ENCODE results near the gene CCL24. TPM values are rescaled to one million over a fixed set of nuclear protein-coding genes. Genes with fewer than 3 reads are reported as not detected.
A peak's percentile ranks its signal among the peaks of the same experiment; 100 is the strongest.
"Not testable (repeated sequence)": the region's sequence is repeated elsewhere in the genome, so short reads cannot be mapped to it uniquely, and the experiment has no call there.

CCL24 gene
- total RNA-seq, 1 experiment from 2014 or later: not detected

GRCh38 chr7:75780647-75781273, 32.8 kb downstream of the CCL24 start:
- peak overlapping the region; percentile 44; the same call in 1 of the 2 replicates for H3K4me3 ChIP-seq (ENCODE audit: insufficient read depth, low read depth, low read length)
- H3K36me3 ChIP-seq (replicated peaks; ENCODE audit: control insufficient read depth, insufficient read depth, low read length); H3K27me3 ChIP-seq (ENCODE audit: control insufficient read depth, insufficient read depth, low read length); DNase-seq: not testable (repeated sequence)

- peak overlapping the region; percentile 44; the same call in 1 of the 2 replicates for H3K4me3 ChIP-seq (ENCODE audit: insufficient read depth, low read depth, low read length)
- H3K27me3 ChIP-seq (ENCODE audit: control insufficient read depth, insufficient read depth, low read length); H3K36me3 ChIP-seq (replicated peaks; ENCODE audit: control insufficient read depth, insufficient read depth, low read length); DNase-seq: not testable (repeated sequence)
These were observed 34.1 kb downstream of the CCL24 start for GRCh38 chr7:75779516-75779915.

GRCh38 chr7:75779035-75779434, 34.6 kb downstream of the CCL24 start:
- not testable (repeated sequence) for H3K36me3 ChIP-seq (replicated peaks; ENCODE audit: control insufficient read depth, insufficient read depth, low read length); DNase-seq; H3K27me3 ChIP-seq (ENCODE audit: control insufficient read depth, insufficient read depth, low read length)
- H3K4me3 ChIP-seq (ENCODE audit: insufficient read depth, low read depth, low read length): peak overlapping the region; percentile 44; the same call in 1 of the 2 replicates

- no peaks in the 10 kb centered on the region for H3K27me3 ChIP-seq (ENCODE audit: control insufficient read depth, insufficient read depth, low read length)
These were observed 37.2 kb downstream of the CCL24 start for GRCh38 chr7:75776295-75776971.

GRCh38 chr7:75773958-75774357, 39.6 kb downstream of the CCL24 start:
- not testable (repeated sequence) for H3K4me3 ChIP-seq (ENCODE audit: insufficient read depth, low read depth, low read length); H3K36me3 ChIP-seq (replicated peaks; ENCODE audit: control insufficient read depth, insufficient read depth, low read length); DNase-seq; H3K27me3 ChIP-seq (ENCODE audit: control insufficient read depth, insufficient read depth, low read length)

More at GRCh38 chr7:75776295-75776971, 37.2 kb downstream of the CCL24 start:
- Histone ChIP-seq H3K4me3 (ENCODE audit: insufficient read depth, low read depth, low read length) (no peak overlapping the region), H3K36me3 (replicated peaks; ENCODE audit: control insufficient read depth, insufficient read depth, low read length) (no peaks in the 10 kb centered on the region)
- no peak for DNase-seq

- no peak for DNase-seq
- no peak within 1 kb of the TSS for H3K4me3 ChIP-seq (ENCODE audit: insufficient read depth, low read depth, low read length)
- no peaks in the 10 kb centered on the region for H3K27me3 ChIP-seq (ENCODE audit: control insufficient read depth, insufficient read depth, low read length)
- H3K36me3 ChIP-seq (replicated peaks; ENCODE audit: control insufficient read depth, insufficient read depth, low read length): no peaks in the 10 kb centered on the region
These were observed 41.2 kb downstream of the CCL24 start, which contains the start of gene CCL26 for GRCh38 chr7:75772081-75773077. CCL26 (minus strand) TSS chr7:75772211; CDS start chr7:75772176, 35 bp downstream.

GRCh38 chr7:75771224-75771623, 42.4 kb downstream of the CCL24 start:
- no peaks in the 10 kb centered on the region for H3K27me3 ChIP-seq (ENCODE audit: control insufficient read depth, insufficient read depth, low read length)
- H3K4me3 ChIP-seq (ENCODE audit: insufficient read depth, low read depth, low read length): no peak overlapping the region
- no peaks in the 10 kb centered on the region for H3K36me3 ChIP-seq (replicated peaks; ENCODE audit: control insufficient read depth, insufficient read depth, low read length)
- DNase-seq: no peak

- Histone ChIP-seq H3K36me3 (replicated peaks; ENCODE audit: control insufficient read depth, insufficient read depth, low read length) (no peaks in the 10 kb centered on the region), H3K4me3 (ENCODE audit: insufficient read depth, low read depth, low read length) (no peak overlapping the region), H3K27me3 (ENCODE audit: control insufficient read depth, insufficient read depth, low read length) (no peaks in the 10 kb centered on the region)
- peak; percentile 82 for DNase-seq
These were observed 51.2 kb downstream of the CCL24 start for GRCh38 chr7:75762350-75762917.

- not testable (repeated sequence) for H3K36me3 ChIP-seq (replicated peaks; ENCODE audit: control insufficient read depth, insufficient read depth, low read length); DNase-seq; H3K4me3 ChIP-seq (ENCODE audit: insufficient read depth, low read depth, low read length); H3K27me3 ChIP-seq (ENCODE audit: control insufficient read depth, insufficient read depth, low read length)
These were observed 51.8 kb downstream of the CCL24 start for GRCh38 chr7:75761801-75762200.

Other genes with a start within 250 kb of the CCL24 start
- 34.6 and 41.2 TPM in 2 replicates for gene HIP1, start 74.9 kb downstream of the CCL24 start, total RNA-seq (2014; rRNA removed; shearing (Covaris generic))
- 2.6 and 2.9 TPM in 2 replicates for gene CCL26, start 41.6 kb downstream of the CCL24 start, total RNA-seq (2014; rRNA removed; shearing (Covaris generic))
- gene RHBDD2, start 65.2 kb upstream of the CCL24 start, total RNA-seq (2014; rRNA removed; shearing (Covaris generic)): 23.7 and 28.1 TPM in 2 replicates
- 120 and 142 TPM in 2 replicates for gene POR, start 101.3 kb upstream of the CCL24 start, total RNA-seq (2014; rRNA removed; shearing (Covaris generic))
- 11.0 and 12.8 TPM in 2 replicates for gene TMEM120A, start 180.8 kb upstream of the CCL24 start, total RNA-seq (2014; rRNA removed; shearing (Covaris generic))
- gene STYXL1, start 234.2 kb upstream of the CCL24 start, total RNA-seq (2014; rRNA removed; shearing (Covaris generic)): 53.1 and 68.6 TPM in 2 replicates
- gene MDH2, start 234.3 kb upstream of the CCL24 start, total RNA-seq (2014; rRNA removed; shearing (Covaris generic)): 206 and 246 TPM in 2 replicates

Data from H7 (cell line).